Smooth muscle cell of bladder (primary cell): Measurements from ENCODE around the gene PDE6D. TPM values are rescaled to one million over a fixed set of nuclear protein-coding genes. Genes with fewer than 3 reads are reported as not detected.

ENCODE experiments used
- total RNA-seq: library from RNA; depleted of rRNA; stranded (reverse); fragments of >200 nt; gene quantifications from 2 replicates; pipeline ENCODE4 v1.2.3, GENCODE V29; 2014

PDE6D gene
- total RNA-seq: 10.0 and 10.8 TPM in 2 replicates

GRCh38 chr2:231780909-231781797 is at the start of gene PDE6D:
Gene PDE6D (minus strand): TSS chr2:231781282. CDS start chr2:231781114, 168 bp downstream.

GRCh38 chr2:231786177-231786916 is 5.3 kb upstream of the PDE6D start, which contains the start of gene COPS7B:
Gene COPS7B (plus strand): TSS chr2:231786445. CDS start chr2:231788571, 2,126 bp downstream.

GRCh38 chr2:231707927-231708772 is 72.9 kb downstream of the PDE6D start, which contains the start of gene PTMA:
Gene PTMA (plus strand): TSS chr2:231708525. CDS start chr2:231708707, 182 bp downstream.

Other genes with a start within 250 kb of the PDE6D start
- gene TEX44, start 188.4 kb downstream of the PDE6D start, total RNA-seq: not detected in 2 replicates
- 522 and 581 TPM in 2 replicates for gene PTMA, start 72.8 kb downstream of the PDE6D start, total RNA-seq
- gene COPS7B, start 5.2 kb upstream of the PDE6D start, total RNA-seq: 10.2 and 14.4 TPM in 2 replicates
- 0.28 and 0.43 TPM in 2 replicates for gene NPPC, start 145.1 kb upstream of the PDE6D start, total RNA-seq
- 16.0 and 16.4 TPM in 2 replicates for gene DIS3L2, start 180.4 kb upstream of the PDE6D start, total RNA-seq